ENCODE data around the gene RNF157. TPM values are rescaled to one million over a fixed set of nuclear protein-coding genes. Genes with fewer than 3 reads are reported as not detected.

The RNF157 gene
- total and polyA plus RNA-seq, 9 of the 15 experiments (the other 6 are each of a cell fraction or from before 2014, with no cell fraction given) = 8.1 to 31.7 (median 20.8) TPM

GRCh38 chr17:76246080-76247066 is 6.1 kb upstream of the RNF157 start (continued):
- TF ChIP-seq ZNF318 (IDR thresholded peaks at IDR 0.05; ENCODE audit: borderline replicate concordance in 1 of 2, low read depth in 1 of 2) = peak in 1 of 2 experiments; percentile 68; a peak in 1 of 4 replicates
- TF ChIP-seq ZFX (CRISPR knock-in tag; IDR thresholded peaks at IDR 0.05) = no peak
- TF ChIP-seq RUNX1 (IDR thresholded peaks at IDR 0.05; ENCODE audit: low read depth) = no peak
- TF ChIP-seq, protein P1, sequence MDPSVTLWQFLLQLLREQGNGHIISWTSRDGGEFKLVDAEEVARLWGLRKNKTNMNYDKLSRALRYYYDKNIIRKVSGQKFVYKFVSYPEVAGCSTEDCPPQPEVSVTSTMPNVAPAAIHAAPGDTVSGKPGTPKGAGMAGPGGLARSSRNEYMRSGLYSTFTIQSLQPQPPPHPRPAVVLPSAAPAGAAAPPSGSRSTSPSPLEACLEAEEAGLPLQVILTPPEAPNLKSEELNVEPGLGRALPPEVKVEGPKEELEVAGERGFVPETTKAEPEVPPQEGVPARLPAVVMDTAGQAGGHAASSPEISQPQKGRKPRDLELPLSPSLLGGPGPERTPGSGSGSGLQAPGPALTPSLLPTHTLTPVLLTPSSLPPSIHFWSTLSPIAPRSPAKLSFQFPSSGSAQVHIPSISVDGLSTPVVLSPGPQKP (CRISPR knock-in tag; IDR thresholded peaks at IDR 0.05) = no peak
- TF ChIP-seq MYNN (IDR thresholded peaks at IDR 0.05) = no peak
- no peak for TF ChIP-seq MYNN (CRISPR knock-in tag; IDR thresholded peaks at IDR 0.05)
- no peak for TF ChIP-seq CBX2 (IDR thresholded peaks at IDR 0.05; ENCODE audit: insufficient read depth, low read length, poor library complexity, severe bottlenecking)
- no peak for TF ChIP-seq RFX5 (IDR thresholded peaks at IDR 0.05; ENCODE audit: low read depth, low read length)
- TF ChIP-seq HNRNPL (IDR thresholded peaks at IDR 0.05; ENCODE audit: low read depth, low read length) = no peak
- no peak for TF ChIP-seq FOXA1 (IDR thresholded peaks at IDR 0.05; ENCODE audit: borderline replicate concordance)
- TF ChIP-seq TGIF2 (CRISPR knock-in tag; IDR thresholded peaks at IDR 0.05) = no peak
- TF ChIP-seq CBFB (CRISPR knock-in tag; IDR thresholded peaks at IDR 0.05) = no peak
- TF ChIP-seq, protein P2, sequence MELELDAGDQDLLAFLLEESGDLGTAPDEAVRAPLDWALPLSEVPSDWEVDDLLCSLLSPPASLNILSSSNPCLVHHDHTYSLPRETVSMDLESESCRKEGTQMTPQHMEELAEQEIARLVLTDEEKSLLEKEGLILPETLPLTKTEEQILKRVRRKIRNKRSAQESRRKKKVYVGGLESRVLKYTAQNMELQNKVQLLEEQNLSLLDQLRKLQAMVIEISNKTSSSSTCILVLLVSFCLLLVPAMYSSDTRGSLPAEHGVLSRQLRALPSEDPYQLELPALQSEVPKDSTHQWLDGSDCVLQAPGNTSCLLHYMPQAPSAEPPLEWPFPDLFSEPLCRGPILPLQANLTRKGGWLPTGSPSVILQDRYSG (tag; conservative IDR thresholded peaks at IDR 0.05; ENCODE audit: low read depth) = no peak
- no peak for TF ChIP-seq PYGO2 (tag; IDR thresholded peaks at IDR 0.05)
- TF ChIP-seq ZNF384 (IDR thresholded peaks at IDR 0.05; ENCODE audit: low read depth, low read length) = no peak
- peak; percentile 76; the same call in 1 of the 2 replicates for TF ChIP-seq ZNF175 (CRISPR knock-in tag; IDR thresholded peaks at IDR 0.05; ENCODE audit: low read depth)
- no peak for TF ChIP-seq SP1 (CRISPR knock-in tag; IDR thresholded peaks at IDR 0.05)
